T-helper 1 cell treated with Interleukin-12 subunit alpha and Interleukin-12 subunit beta and Interleukin-4 antibody, amounts not matched to agents 30 μg/mL and 1 μg/mL, for 36 hours (primary cell): ENCODE data around the gene TIMP4.

Source experiments
- H3K27ac Mint-ChIP-seq: one replicate; pipeline ENCODE4 v1.8.0; 2021; ENCODE audit warnings: mild to moderate bottlenecking, mixed read lengths
- H3K27me3 Mint-ChIP-seq: one replicate; pipeline ENCODE4 v1.8.0; 2021; ENCODE audit warnings: low read depth, mixed read lengths
- H3K36me3 Mint-ChIP-seq: one replicate; pipeline ENCODE4 v1.8.0; 2021; ENCODE audit warnings: low read depth, mixed read lengths
- H3K4me1 Mint-ChIP-seq: one replicate; pipeline ENCODE4 v1.8.0; 2021; ENCODE audit warnings: low read depth, mixed read lengths
- H3K4me3 Mint-ChIP-seq: one replicate; pipeline ENCODE4 v1.8.0; 2021; ENCODE audit warnings: mild to moderate bottlenecking, moderate library complexity, mixed read lengths
- H3K9me3 Mint-ChIP-seq: one replicate; pipeline ENCODE4 v1.8.0; 2021; ENCODE audit warnings: mixed read lengths

The TIMP4 gene

GRCh38 chr3:12158387-12159226 is at the start of gene TIMP4:
TSS of gene TIMP4 (minus strand) at chr3:12158912. CDS start at chr3:12158840, 72 bp downstream.
- no peaks in the 10 kb centered on the region for H3K36me3 Mint-ChIP-seq
- no peaks in the 10 kb centered on the region for H3K9me3 Mint-ChIP-seq
- no peak within 1 kb of the TSS for H3K4me3 Mint-ChIP-seq
- peaks cover 3% of the 10 kb centered on the region for H3K4me1 Mint-ChIP-seq
- peaks cover 25% of the 10 kb centered on the region for H3K27me3 Mint-ChIP-seq
- no peak within 1 kb of the TSS for H3K27ac Mint-ChIP-seq

- no peak overlapping the region for H3K27ac Mint-ChIP-seq
- peaks cover 19% of the 10 kb centered on the region for H3K27me3 Mint-ChIP-seq
- H3K9me3 Mint-ChIP-seq: peaks cover 3% of the 10 kb centered on the region
- H3K4me1 Mint-ChIP-seq: no peaks in the 10 kb centered on the region
- no peak overlapping the region for H3K4me3 Mint-ChIP-seq
- H3K36me3 Mint-ChIP-seq: no peaks in the 10 kb centered on the region
Observed at GRCh38 chr3:12205171-12205570, 46.5 kb upstream of the TIMP4 start.

- H3K27me3 Mint-ChIP-seq: peaks cover 5% of the 10 kb centered on the region
- no peaks in the 10 kb centered on the region for H3K9me3 Mint-ChIP-seq
- H3K36me3 Mint-ChIP-seq: no peaks in the 10 kb centered on the region
- no peak overlapping the region for H3K27ac Mint-ChIP-seq
- H3K4me3 Mint-ChIP-seq: no peak overlapping the region
- H3K4me1 Mint-ChIP-seq: peaks cover 5% of the 10 kb centered on the region
Observed at GRCh38 chr3:12201813-12202212, 43.1 kb upstream of the TIMP4 start.

GRCh38 chr3:12198301-12198700 is 39.6 kb upstream of the TIMP4 start:
- no peaks in the 10 kb centered on the region for H3K36me3 Mint-ChIP-seq
- no peak overlapping the region for H3K27ac Mint-ChIP-seq
- H3K27me3 Mint-ChIP-seq: peaks cover 5% of the 10 kb centered on the region
- H3K4me3 Mint-ChIP-seq: no peak overlapping the region
- no peaks in the 10 kb centered on the region for H3K9me3 Mint-ChIP-seq
- peaks cover 29% of the 10 kb centered on the region for H3K4me1 Mint-ChIP-seq

- no peaks in the 10 kb centered on the region for H3K9me3 Mint-ChIP-seq
- H3K4me1 Mint-ChIP-seq: peaks cover 35% of the 10 kb centered on the region
- H3K36me3 Mint-ChIP-seq: no peaks in the 10 kb centered on the region
- H3K27me3 Mint-ChIP-seq: peaks cover 2% of the 10 kb centered on the region
- peak overlapping the region; percentile 34 for H3K27ac Mint-ChIP-seq
- no peak overlapping the region for H3K4me3 Mint-ChIP-seq
Observed at GRCh38 chr3:12197475-12197874, 38.8 kb upstream of the TIMP4 start.

GRCh38 chr3:12196684-12197083 is 38.0 kb upstream of the TIMP4 start:
- Mint-ChIP-seq H3K27ac (no peak overlapping the region), H3K4me3 (no peak overlapping the region), H3K9me3 (no peaks in the 10 kb centered on the region), H3K27me3 (no peaks in the 10 kb centered on the region), H3K36me3 (no peaks in the 10 kb centered on the region), H3K4me1 (peaks cover 39% of the 10 kb centered on the region)

GRCh38 chr3:12195231-12195630 is 36.5 kb upstream of the TIMP4 start:
- H3K4me3 Mint-ChIP-seq: no peak overlapping the region

GRCh38 chr3:12194669-12195161 is 36.0 kb upstream of the TIMP4 start:
- Mint-ChIP-seq H3K4me1 (peaks cover 45% of the 10 kb centered on the region), H3K27ac (peak overlapping the region; percentile 82)

More at GRCh38 chr3:12195231-12195630, 36.5 kb upstream of the TIMP4 start:
- peaks cover 43% of the 10 kb centered on the region for H3K4me1 Mint-ChIP-seq
- H3K36me3 Mint-ChIP-seq: no peaks in the 10 kb centered on the region
- H3K9me3 Mint-ChIP-seq: no peaks in the 10 kb centered on the region
- H3K27me3 Mint-ChIP-seq: no peaks in the 10 kb centered on the region
- H3K27ac Mint-ChIP-seq: no peak overlapping the region

GRCh38 chr3:12194209-12194608 is 35.5 kb upstream of the TIMP4 start:
- Mint-ChIP-seq H3K9me3 (no peaks in the 10 kb centered on the region), H3K4me1 (peaks cover 45% of the 10 kb centered on the region), H3K27ac (peak overlapping the region; percentile 82), H3K4me3 (peak overlapping the region; percentile 15), H3K36me3 (no peaks in the 10 kb centered on the region), H3K27me3 (no peaks in the 10 kb centered on the region)

More at GRCh38 chr3:12194669-12195161, 36.0 kb upstream of the TIMP4 start:
- Mint-ChIP-seq H3K36me3 (no peaks in the 10 kb centered on the region), H3K4me3 (no peak overlapping the region), H3K27me3 (no peaks in the 10 kb centered on the region), H3K9me3 (no peaks in the 10 kb centered on the region)

GRCh38 chr3:12193485-12194165 is 34.9 kb upstream of the TIMP4 start:
- H3K27me3 Mint-ChIP-seq: no peaks in the 10 kb centered on the region
- no peaks in the 10 kb centered on the region for H3K9me3 Mint-ChIP-seq
- peaks cover 45% of the 10 kb centered on the region for H3K4me1 Mint-ChIP-seq
- H3K4me3 Mint-ChIP-seq: peak overlapping the region; percentile 15
- no peaks in the 10 kb centered on the region for H3K36me3 Mint-ChIP-seq
- H3K27ac Mint-ChIP-seq: peak overlapping the region; percentile 82

- no peak overlapping the region for H3K27ac Mint-ChIP-seq
- H3K36me3 Mint-ChIP-seq: no peaks in the 10 kb centered on the region
- peaks cover 47% of the 10 kb centered on the region for H3K4me1 Mint-ChIP-seq
- no peak overlapping the region for H3K4me3 Mint-ChIP-seq
- no peaks in the 10 kb centered on the region for H3K27me3 Mint-ChIP-seq
- no peaks in the 10 kb centered on the region for H3K9me3 Mint-ChIP-seq
Observed at GRCh38 chr3:12192655-12193484, 34.2 kb upstream of the TIMP4 start.

- peaks cover 51% of the 10 kb centered on the region for H3K4me1 Mint-ChIP-seq
- no peaks in the 10 kb centered on the region for H3K27me3 Mint-ChIP-seq
- H3K36me3 Mint-ChIP-seq: no peaks in the 10 kb centered on the region
- no peaks in the 10 kb centered on the region for H3K9me3 Mint-ChIP-seq
- no peak overlapping the region for H3K4me3 Mint-ChIP-seq
- peak overlapping the region; percentile 67 for H3K27ac Mint-ChIP-seq
Observed at GRCh38 chr3:12192173-12192572, 33.5 kb upstream of the TIMP4 start.

- no peaks in the 10 kb centered on the region for H3K9me3 Mint-ChIP-seq
- H3K27ac Mint-ChIP-seq: no peak overlapping the region
- H3K4me1 Mint-ChIP-seq: peaks cover 50% of the 10 kb centered on the region
- H3K27me3 Mint-ChIP-seq: no peaks in the 10 kb centered on the region
- no peaks in the 10 kb centered on the region for H3K36me3 Mint-ChIP-seq
- H3K4me3 Mint-ChIP-seq: no peak overlapping the region
Observed at GRCh38 chr3:12191559-12191958, 32.8 kb upstream of the TIMP4 start.

- H3K4me3 Mint-ChIP-seq: no peak overlapping the region
- no peaks in the 10 kb centered on the region for H3K9me3 Mint-ChIP-seq
- no peaks in the 10 kb centered on the region for H3K27me3 Mint-ChIP-seq
- no peak overlapping the region for H3K27ac Mint-ChIP-seq
- peaks cover 47% of the 10 kb centered on the region for H3K4me1 Mint-ChIP-seq
- no peaks in the 10 kb centered on the region for H3K36me3 Mint-ChIP-seq
Observed at GRCh38 chr3:12190832-12191231, 32.1 kb upstream of the TIMP4 start.
